GM18870 (cell line): Measurements from ENCODE around the gene CCNK.

Experiments
- ATAC-seq: cut with Tn5 transposase; IDR thresholded peaks from one replicate; pipeline ENCODE4 v1.9.1; 2021; ENCODE audit warnings: moderate library complexity; ENCODE audit not compliant: unreplicated experiment

The CCNK gene

DNA sequence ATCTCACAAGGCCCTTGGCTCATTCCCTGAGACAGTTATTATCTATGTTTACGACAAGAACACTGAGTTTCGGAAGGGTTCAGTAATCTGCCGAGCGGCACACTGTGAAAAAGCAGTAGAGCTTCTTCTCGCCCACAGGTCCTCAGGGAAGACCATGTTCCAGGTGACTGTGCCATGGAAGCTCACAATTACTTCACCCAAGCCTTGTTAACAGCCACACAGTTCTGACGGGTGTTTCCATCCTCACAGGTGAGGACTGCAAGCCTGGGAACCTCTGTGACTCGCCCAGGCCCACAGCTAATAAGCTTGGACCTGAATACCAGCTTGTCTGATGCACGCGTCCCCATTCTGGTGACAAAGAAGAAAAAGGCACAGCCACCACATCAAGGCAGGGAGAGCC is 15.9 kb upstream of the CCNK start:
- no peak for ATAC-seq

DNA sequence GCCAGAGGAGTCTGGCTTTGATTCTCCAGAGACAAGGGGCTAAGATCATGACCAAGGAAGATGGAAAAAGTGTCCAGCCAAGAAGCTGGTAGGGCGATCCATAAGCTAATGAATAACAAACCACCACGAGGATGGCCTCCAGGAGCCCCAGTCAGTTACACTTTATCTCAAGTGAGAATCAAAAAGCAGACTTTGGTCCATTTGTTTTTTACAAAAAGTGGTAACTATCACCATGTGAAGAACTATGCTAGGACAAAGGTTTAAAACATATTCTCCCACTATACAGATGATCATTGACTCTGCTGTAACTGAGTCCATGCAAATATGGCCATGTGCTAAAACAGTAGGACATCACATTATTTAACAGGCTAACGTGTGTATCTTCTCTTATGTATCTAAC is 14.5 kb upstream of the CCNK start:
- no peak for ATAC-seq

DNA sequence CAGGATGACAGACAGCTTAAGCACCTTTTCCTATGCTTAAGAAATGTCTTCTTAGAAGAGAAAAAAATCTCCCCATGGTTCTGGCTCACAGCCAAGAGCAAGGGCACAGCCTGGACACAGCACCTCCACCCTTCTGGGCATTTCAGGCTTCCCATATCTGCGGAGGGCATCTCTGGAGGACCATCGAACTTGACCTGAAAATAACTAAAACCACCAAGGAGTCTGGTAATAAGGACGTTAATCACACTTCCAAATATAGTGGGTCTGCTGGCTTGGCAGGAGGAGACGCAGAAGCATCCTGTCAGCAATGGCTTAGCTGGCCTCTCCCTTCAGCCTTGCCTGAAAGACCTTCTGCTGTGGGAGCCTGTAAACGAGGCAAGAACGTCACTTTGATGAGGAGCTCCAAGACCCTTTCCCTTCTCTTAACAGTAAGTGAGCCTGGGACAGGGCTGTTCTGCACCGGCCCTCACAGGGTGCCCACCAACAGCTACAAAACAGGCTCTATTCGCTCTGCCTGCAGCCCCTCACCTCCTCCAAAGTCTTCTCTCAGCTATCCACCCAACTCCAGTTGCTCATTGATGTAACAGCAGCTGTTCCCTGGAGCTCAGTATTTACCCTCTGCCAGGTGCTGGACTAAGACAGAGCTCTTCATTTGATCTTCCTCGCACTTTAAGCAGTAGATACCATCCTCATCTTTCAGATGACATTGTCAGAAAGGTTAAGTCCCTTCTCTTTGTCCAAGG is 13.7 kb upstream of the CCNK start:
- ATAC-seq: no peak

DNA sequence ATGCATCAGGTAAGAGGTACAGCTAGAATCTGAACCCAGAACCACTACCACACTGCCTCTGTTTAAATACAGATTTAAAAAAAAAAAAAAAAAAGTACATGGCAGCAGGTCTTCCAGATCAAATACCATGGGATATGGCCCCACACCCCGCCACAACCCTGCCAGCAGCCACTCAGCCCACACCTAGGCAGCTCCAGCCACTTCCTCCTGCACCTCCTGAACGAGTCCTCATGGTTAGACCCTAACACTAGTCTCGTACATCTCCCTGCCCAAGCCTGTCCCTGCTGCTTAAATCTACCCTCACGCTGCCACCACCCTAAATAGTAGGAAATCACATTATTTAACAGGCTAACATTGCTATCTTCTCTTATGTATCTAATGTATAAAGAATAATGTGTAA is 13.1 kb upstream of the CCNK start:
- ATAC-seq: no peak

DNA sequence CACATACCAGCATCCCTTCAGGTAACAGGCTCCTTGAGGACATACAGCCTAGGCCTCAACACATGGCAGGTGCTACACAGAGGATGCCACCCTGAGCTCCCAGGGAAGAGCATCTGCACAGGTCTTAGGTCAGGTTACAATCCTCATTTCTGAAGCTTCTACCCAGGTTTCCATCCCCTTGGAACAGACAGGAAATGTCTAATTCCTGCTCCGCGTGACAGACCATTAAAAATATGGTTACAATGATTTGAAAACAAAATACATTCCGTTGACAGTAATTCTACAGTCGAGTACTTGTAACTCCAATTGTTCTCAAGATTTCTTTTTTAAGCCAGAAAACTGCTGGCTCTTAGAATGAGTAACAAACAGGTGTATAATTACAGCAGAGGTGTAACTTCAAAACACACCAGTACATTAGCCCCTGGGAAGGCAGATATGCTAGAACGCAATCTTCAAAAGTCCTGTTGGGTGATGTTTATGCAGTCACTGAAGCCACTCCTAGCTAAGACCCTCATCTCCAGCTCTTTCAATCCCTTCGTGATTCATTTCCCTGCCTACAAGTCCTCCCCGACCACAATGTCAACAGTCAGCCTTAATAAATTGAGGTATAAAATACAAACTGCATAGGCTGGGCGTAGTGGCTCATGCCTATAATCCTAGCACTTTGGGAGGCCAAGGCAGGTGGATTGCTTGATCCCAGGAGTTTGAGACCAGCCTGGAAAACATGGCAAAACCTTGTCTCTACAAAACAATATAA is 12.2 kb upstream of the CCNK start:
- no peak for ATAC-seq

DNA sequence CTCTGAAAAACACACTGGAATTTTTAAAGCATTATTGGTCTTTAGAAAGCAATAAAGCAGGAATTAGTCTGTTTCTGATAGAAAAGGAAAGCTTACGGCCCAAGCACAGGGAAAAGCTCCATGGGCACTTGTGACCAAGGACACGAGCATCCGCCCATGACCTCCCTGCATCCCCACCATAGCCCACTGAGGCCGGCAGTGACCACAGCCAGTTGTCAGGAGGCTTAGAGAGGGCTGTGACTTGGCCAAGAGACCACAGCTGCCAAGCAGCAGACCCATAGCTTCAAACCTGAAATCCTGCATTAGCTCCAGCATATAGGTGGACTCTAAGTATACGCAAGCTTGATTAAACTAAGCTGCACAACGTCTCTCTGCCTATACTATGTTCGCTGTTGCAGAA is 9.5 kb upstream of the CCNK start:
- no peak for ATAC-seq

DNA sequence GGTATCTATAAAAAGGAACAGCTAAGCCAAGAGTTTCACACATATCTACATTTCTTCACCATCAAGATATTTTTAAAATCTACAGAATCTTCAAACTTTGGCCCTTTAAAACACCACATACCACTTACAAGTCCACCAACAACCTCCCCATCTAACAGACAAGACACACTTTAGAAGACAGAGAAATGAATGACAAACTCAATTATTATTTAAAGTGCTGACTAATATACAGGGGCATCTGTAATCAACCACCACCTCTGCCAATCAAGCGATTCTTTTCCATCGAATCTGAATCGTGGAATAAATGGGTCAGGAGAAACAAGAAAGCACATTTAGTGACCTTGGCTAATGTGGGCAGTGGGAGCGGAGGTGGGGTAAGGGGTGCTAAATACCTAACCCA is 8.3 kb upstream of the CCNK start:
- ATAC-seq: no peak

DNA sequence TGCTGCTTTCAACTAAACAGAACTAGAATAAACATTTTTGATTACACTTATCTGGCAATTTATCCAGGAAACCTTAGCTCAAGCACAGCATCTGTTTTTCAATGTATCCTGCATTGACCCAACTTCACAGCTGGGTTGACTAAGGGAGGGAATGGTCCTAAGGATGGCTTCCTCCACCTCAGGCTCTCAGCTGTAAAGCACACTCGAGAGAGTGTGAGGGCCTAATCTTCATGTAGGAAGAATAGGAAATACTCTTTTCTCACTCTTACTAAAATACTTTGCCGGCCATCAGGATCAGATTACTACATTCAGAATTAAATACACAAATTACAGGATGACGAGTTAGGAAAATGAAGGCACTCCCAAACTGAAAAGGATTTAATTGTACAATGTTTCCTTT is 7.8 kb upstream of the CCNK start:
- no peak for ATAC-seq

DNA sequence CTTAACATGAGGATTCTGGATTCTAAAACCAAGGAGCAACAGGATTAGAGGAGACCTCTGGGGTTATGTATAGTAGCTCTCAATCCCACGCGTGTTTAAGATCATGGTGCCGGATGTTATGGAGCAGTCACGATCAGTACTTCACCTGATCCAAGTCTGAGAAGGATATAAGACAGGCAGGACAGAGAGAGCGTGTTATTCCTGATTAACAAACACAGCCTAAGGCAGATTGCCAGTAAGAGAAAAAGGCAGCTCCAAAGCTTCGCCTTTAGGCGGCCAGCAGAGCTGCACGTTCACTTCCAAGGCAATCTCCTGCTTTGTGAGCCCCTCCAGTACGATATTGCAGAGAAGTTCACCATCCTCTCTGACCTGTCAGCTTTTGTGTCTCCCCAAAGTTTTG is 6.0 kb upstream of the CCNK start:
- ATAC-seq: no peak

DNA sequence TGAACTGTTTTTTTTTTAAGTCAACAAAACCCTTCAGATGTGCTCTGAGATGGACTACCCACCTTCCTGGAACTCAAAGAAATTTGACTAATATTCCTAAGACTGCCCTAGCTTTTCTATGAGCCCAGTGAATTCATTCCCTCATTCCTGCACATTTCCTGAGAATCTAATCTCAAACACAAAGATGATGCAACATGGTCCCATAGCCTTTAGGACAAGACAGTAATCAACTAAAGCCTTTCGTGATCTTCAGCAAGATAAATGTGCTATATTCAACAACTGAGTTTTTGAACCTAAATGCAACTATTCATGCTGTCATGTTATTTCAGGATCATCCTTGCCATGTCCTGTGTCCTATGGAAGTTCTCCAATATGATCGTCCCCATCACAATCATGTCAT is 5.5 kb upstream of the CCNK start:
- ATAC-seq: no peak

DNA sequence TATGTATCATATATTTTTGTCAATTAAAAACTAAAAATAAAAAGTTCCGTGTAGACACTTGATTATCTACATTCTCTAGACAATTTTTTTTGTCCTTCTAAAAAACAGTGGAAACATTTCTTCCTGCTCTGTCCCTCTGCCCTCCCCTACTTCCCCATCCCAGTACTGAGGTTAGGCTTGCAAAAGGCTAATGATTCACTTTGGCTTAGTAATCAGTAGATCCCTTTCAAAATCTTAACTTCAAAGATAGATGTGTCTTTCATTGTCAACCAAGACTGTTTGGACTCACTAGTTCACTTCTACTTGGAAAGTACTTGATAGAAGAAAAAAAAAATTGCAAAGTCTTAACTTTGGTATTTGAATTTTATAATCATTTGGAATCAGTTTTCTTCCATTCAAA is 4.3 kb upstream of the CCNK start:
- no peak for ATAC-seq

DNA sequence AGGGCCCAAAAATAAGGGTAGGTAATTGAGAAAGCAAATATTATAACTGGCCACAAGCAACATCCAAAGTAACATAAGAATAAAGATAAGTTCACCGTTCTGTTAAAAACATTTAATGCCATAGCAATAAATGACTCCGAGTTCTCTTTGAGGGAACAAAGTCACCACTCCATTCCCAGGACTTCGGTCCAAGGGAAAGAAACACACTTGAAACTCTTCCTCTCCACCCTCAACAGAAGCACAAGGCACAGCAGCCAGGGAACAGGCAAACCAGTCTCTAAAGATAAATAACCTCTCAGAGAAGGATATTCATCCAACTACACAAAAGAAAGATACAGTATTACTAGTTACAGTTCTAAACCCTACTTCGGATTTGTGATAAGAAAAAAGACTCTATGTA is 3.1 kb upstream of the CCNK start:
- ATAC-seq: no peak

DNA sequence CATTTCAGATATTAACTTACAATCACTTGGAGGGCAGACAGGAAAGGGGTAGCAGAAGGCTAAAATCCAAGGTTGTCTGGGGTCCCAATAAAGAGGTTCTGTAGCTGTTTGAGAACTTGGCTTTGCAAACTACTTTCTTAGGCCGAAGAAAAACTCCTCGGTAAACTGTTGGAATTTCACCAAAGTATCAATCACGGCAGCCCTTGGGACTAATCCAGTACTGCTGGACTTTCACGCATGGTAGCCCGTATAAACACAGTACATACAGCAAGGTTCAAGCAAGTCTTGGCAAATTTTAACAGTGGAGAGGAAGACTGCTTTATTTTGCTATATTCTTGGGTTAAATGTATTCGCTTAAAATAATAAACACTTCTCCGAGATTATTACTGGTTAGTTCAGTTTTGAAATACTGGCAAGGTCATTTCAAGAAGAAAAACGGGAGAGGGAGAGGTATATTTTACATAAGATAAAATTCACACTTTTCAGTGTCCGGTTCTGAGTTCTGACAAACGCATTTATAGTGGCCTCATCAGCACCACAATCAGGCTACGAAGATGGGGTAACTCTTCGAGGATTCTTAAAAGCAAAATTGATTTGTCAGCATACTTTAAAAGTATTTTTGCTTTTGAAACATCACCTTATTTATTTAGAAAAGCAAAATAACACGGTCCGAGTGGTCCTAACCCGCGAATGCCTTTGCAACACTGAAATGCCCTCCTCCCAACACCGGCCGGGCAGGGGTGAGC is 1.9 kb upstream of the CCNK start:
- no peak for ATAC-seq

DNA sequence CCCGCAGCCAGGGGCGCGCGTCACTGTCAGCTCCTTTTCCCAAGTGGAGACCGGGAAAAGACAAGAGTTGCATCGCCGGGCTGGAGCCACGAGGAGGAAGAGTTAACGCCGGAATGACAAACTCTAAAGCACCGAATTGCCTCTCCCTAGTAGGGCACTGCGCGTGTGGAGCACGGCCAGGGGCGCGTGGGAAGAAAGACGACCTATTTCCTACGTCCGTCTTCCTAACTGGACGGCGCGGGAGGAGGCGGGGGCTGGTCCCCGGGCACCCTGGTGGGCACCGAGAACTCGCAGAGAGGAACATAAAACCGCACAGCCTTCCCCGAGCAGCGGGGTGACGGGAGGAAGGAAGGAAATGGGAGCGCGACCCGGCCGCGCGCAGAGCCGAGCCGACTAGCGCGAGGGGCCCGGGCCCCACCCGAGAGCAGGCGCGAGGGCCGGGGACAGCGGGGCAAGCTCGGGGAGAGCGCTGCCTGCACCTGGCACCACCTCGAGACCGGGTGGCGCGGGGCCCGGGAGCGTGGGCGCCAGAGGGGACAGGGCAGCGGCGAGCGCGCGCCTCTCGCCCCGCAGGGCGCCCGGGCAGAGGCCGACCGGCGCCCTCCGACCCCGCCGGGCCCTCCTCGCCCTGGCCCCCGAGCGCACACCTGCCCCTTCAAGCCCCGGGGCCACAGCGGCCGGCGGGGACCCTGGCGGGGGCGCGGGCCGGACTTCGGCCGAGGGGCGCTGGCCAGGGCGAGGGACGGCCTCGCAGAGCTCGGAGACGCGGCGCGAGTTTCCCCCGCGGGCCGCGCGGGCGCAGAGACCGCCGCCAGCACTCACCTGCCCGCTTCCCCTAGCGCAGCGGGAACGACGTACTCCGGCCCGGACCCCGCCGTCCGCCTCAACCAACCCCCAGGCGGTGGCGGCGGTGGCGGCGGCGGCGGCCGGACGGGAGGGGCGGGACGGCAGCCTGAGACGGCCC is 1.0 kb upstream of the CCNK start, which contains the start of gene SETD3:
SETD3 (minus strand) TSS at position 954 of the 964 bp plus-strand sequence. CDS start 15,054 bp downstream, outside the sequence.
- peak; percentile 1 for ATAC-seq

DNA sequence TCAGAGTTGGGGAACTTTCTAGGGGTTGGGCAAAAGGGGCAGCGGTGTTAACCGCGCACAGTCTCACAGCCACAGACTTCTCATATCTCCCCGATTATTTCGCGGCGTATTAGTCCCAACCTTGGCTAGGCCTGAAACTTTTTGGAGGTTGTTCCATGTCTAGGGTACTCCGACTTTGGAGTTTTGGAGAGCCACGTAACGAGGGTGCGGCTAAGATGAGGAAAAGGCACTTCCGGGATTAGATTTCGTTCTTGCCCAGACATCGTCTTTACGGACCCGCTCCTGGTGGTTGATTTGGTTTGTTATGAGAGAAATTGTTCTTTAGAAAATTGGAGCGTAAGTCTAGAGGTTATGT is 513 bp downstream of the CCNK start:
- no peak for ATAC-seq

DNA sequence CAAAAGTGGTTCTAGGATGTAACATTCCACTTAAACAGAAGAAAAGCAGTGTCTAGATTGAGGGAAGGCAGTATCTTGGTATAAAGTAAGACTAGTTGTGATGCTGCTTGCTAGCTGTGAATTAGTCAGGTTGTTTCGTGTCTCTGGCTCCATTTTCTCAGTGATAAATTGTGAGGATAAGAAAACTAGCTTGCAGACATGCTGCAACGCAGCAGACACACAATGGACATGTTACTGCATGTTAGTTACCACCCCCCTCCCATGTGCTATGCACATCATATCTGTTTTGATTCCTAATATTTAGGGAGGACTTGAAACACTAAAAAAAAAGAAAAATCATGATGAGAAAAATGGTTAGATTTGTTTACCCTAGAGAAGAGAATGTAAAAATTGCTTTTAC is 2.9 kb downstream of the CCNK start:
- ATAC-seq: no peak

DNA sequence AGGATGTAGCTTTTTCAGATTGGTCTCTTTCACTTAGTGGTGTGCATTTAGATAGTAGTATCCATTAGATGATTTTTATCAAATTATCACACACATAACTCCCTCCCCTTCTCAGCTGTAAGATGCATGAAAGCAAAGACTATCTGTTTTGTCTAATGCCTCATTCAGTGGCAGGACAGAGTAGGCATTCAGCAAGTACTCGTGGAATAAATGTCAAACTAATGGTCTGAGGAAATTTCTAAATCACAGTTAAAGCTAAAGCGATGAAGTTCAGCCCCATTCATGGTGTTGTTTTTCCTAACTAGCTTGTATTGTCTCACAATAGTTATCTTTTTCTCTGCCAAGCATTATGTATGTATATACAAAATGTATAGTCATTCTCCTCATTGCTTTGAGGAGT is 16.1 kb downstream of the CCNK start:
- ATAC-seq: no peak

DNA sequence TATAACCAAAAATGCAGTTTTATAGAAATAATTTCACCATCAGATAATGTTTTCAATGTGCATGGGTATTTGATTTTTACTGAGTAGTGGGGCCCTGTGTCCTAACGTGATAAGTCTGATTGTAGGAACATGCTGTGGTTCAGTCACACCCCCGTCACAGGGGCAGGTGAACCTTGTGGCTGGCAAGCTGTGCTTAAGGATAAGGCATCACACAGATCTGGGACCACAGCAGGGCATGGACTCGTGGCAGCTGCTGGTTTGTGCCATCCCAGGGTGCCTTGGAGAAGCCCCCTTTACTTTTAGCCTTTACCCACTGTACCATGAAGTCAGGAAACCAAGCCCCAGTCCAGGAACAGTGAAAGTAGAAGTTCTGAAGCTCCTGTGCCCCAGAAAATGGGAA is 16.7 kb downstream of the CCNK start:
- ATAC-seq: no peak

DNA sequence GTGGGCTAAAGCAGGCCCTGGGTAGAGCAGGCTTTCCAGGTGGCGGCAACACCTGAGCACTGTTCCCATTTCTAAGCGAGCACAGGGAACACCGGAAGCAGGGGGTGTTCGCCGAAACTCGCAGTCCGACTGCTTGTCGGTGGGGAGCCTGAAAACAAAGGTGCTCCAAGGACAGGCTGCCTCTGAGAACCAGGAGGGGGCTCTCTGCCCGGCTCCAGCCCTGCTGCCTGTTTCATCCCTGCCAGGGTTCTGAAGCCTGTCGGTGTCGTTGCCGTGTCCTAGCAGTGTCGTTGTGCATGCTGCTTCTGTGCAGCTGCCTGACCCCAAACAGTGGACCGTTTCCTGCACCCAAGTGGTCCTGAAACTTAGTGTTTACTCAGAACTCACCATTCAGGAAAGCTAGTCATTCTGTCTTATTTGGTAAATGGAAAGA is 21.8 kb downstream of the CCNK start:
- no peak for ATAC-seq

DNA sequence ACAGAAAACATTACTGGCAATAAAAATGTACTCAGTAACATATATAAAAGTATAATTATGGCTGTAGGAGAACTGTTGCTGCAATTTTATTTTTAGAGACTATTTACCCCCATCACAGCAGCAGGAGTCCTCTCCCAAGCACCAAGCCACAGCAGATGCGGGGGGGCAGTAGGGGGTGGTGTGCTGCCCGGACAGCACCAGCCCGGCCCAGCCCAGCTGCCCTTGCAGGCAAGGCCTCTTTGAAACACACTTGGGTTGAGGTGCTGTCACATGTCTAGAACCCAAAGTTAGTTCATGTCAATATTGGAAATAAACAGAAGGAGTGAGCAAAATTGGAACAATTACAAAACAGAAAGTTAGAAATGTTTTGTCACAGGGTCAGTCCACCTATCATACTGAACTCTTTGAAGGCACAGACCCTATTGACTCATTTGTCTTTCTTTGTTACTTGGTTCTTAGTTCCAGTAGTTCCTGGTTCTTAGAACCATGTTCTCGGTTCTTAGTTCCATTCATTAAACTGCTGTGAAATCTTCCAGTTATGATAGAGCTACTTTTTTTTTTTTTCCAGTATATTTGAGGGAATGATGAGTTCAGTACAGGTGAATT is 22.7 kb downstream of the CCNK start:
- ATAC-seq: no peak
